Mesenchymal stem cell (in vitro differentiated cells and primary cell): ENCODE measurements around the gene MTG1.
A peak's percentile ranks its signal among the peaks of the same experiment; 100 is the strongest.

Experiments
- DNase-seq: peaks from one replicate; pipeline ENCODE4 v3.0.0-alpha.2; 2013
- H2AFZ ChIP-seq: one replicate; pipeline ENCODE4 v1.6.1; 2013; ENCODE audit warnings: low read depth, mild to moderate bottlenecking, control low read depth, inconsistent platforms, low read length, moderate library complexity
- H2AK5ac ChIP-seq: 2 replicates; pipeline ENCODE4 v1.6.1; 2013; ENCODE audit warnings: low read length, moderate library complexity, mild to moderate bottlenecking, inconsistent platforms; ENCODE audit not compliant: severe bottlenecking
- H2BK120ac ChIP-seq: one replicate; pipeline ENCODE4 v1.6.1; 2013; ENCODE audit warnings: low read depth, mild to moderate bottlenecking, inconsistent platforms, low read length, moderate library complexity
- H2BK12ac ChIP-seq, 2 experiments: one replicate each; pipeline ENCODE4 v1.6.1; 2013; ENCODE audit warnings: inconsistent platforms in 2 of 2, low read length in 2 of 2, mild to moderate bottlenecking in 2 of 2, moderate library complexity in 2 of 2, control low read depth in 1 of 2
- H2BK15ac ChIP-seq: one replicate; pipeline ENCODE4 v1.6.1; 2013; ENCODE audit warnings: mild to moderate bottlenecking, low read depth, inconsistent platforms; ENCODE audit not compliant: poor library complexity, severe bottlenecking
- H2BK5ac ChIP-seq: 2 replicates; pipeline ENCODE4 v1.6.1; 2013; ENCODE audit warnings: low read depth, mild to moderate bottlenecking, low read length, control low read depth, inconsistent platforms; ENCODE audit not compliant: poor library complexity, severe bottlenecking
- H3K14ac ChIP-seq, 2 experiments: one replicate each; pipeline ENCODE4 v1.6.1; 2013; ENCODE audit warnings: inconsistent platforms in 2 of 2, low read length in 2 of 2, control low read depth in 1 of 2, mild to moderate bottlenecking in 1 of 2, moderate library complexity in 1 of 2
- H3K18ac ChIP-seq, 2 experiments: one replicate each; pipeline ENCODE4 v1.6.1; 2013; ENCODE audit warnings: inconsistent platforms in 2 of 2, low read length in 2 of 2, control low read depth in 1 of 2, low read depth in 1 of 2, mild to moderate bottlenecking in 1 of 2
- H3K23ac ChIP-seq, 2 experiments: one replicate each; pipeline ENCODE4 v1.6.1; 2013; ENCODE audit warnings: inconsistent platforms in 2 of 2, low read length in 2 of 2, mild to moderate bottlenecking in 2 of 2, moderate library complexity in 2 of 2, control low read depth in 1 of 2
- H3K27ac ChIP-seq: 2 replicates; pipeline ENCODE4 v1.5.1; 2013; ENCODE audit warnings: mild to moderate bottlenecking, moderate library complexity, low read length, control low read depth, inconsistent platforms; ENCODE audit not compliant: poor library complexity, severe bottlenecking
- H3K27me3 ChIP-seq, 2 experiments: 2 replicates each; pipeline versions ENCODE4 v1.6.1 to v1.7.0; 2013; ENCODE audit warnings: low read length in 2 of 2, mild to moderate bottlenecking in 2 of 2, moderate library complexity in 2 of 2, control low read depth in 1 of 2, inconsistent platforms in 1 of 2; ENCODE audit not compliant: control insufficient read depth in 1 of 2, insufficient read depth in 1 of 2
- H3K36me3 ChIP-seq, 2 experiments: 2 replicates each; pipeline versions ENCODE4 v1.6.1 to v1.7.0; 2013; ENCODE audit warnings: low read length in 2 of 2, control low read depth in 1 of 2, inconsistent platforms in 1 of 2, low read depth in 1 of 2, mild to moderate bottlenecking in 1 of 2; ENCODE audit not compliant: insufficient read depth in 2 of 2, control insufficient read depth in 1 of 2
- H3K4ac ChIP-seq, 2 experiments: one replicate each; pipeline ENCODE4 v1.6.1; 2013; ENCODE audit warnings: inconsistent platforms in 2 of 2, low read length in 2 of 2, mild to moderate bottlenecking in 2 of 2, moderate library complexity in 2 of 2, control low read depth in 1 of 2, low read depth in 1 of 2
- H3K4me1 ChIP-seq: 2 replicates; pipeline ENCODE4 v1.6.1; 2013; ENCODE audit warnings: low read depth, low read length, control low read depth; ENCODE audit not compliant: control insufficient read depth, insufficient read depth
- H3K4me2 ChIP-seq: 2 replicates; pipeline ENCODE4 v1.6.1; 2013; ENCODE audit warnings: low read length, mild to moderate bottlenecking, inconsistent platforms; ENCODE audit not compliant: poor library complexity, severe bottlenecking
- H3K4me3 ChIP-seq, 2 experiments: 2 replicates each; pipeline versions ENCODE4 v1.5.1 to v1.7.0; 2013; ENCODE audit warnings: low read length in 2 of 2, mild to moderate bottlenecking in 2 of 2, control low read depth in 1 of 2, low read depth in 1 of 2; ENCODE audit not compliant: insufficient read depth in 1 of 2
- H3K79me1 ChIP-seq: replicated peaks from 2 replicates; pipeline ENCODE4 v1.6.1; 2013; ENCODE audit warnings: mild to moderate bottlenecking, control low read depth, low read length, inconsistent platforms; ENCODE audit not compliant: poor library complexity, severe bottlenecking
- H3K9ac ChIP-seq: 2 replicates; pipeline ENCODE4 v1.7.0; 2013; ENCODE audit warnings: mild to moderate bottlenecking, low read length, moderate library complexity
- H3K9me3 ChIP-seq: 2 replicates; pipeline ENCODE4 v1.7.0; 2013; ENCODE audit warnings: mild to moderate bottlenecking, low read length; ENCODE audit not compliant: control insufficient read depth
- H4K8ac ChIP-seq: one replicate; pipeline ENCODE4 v1.6.1; 2013; ENCODE audit warnings: inconsistent platforms, mild to moderate bottlenecking, low read length, moderate library complexity
- H4K91ac ChIP-seq: one replicate; pipeline ENCODE4 v1.6.1; 2013; ENCODE audit warnings: mild to moderate bottlenecking, low read length, inconsistent platforms
- WGBS: methylation state at CpG from one replicate; pipeline ENCODE4 v1.1.7; 2013; ENCODE audit warnings: mixed read lengths; 5-methylcytosine and 5-hydroxymethylcytosine counted together

The MTG1 gene

DNA sequence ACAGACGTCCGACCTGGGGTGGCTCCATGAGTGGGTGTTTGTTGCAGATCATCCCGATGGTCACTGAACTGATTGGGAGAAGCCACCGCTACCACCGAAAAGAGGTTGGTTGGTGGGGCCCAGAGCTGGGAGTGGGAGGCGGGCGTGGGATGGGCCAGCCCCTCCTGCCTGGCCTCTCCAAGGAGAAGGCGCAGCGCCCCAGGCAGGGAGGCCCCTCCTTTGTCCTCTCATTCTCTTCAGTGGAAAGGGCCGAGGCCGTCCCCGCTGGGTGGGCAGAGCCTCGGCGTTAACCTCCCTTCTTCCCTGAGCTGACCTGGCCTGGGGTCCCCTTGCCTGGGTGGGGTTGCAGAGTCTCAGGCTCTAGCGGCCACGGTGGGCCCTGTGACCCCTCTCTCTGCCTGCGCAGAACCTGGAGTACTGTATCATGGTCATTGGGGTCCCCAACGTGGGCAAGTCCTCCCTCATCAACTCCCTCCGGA is 5.2 kb downstream of the MTG1 start:
- Histone ChIP-seq H2BK15ac (no peak overlapping the region), H2BK5ac (no peak overlapping the region), H4K8ac (no peak overlapping the region), H3K36me3 (peaks cover 63 to 70% of the 10 kb centered on the region in 2 experiments), H3K9ac (no peak overlapping the region), H3K79me1 (peaks cover 46% of the 10 kb centered on the region), H2AFZ (no peak overlapping the region), H2BK120ac (no peak overlapping the region), H3K27me3 (no peaks in the 10 kb centered on the region), H3K4ac (no peak overlapping the region), H3K4me3 (no peak overlapping the region), H3K14ac (no peak overlapping the region), H3K18ac (no peak overlapping the region), H3K9me3 (no peaks in the 10 kb centered on the region), H2AK5ac (no peak overlapping the region), H3K27ac (no peak overlapping the region), H3K23ac (no peak overlapping the region), H2BK12ac (no peak overlapping the region), H3K4me1 (peaks cover 23% of the 10 kb centered on the region), H4K91ac (no peak overlapping the region), H3K4me2 (no peak overlapping the region)
- 96% methylated on average over 19 of the region's 19 CpGs for WGBS
- DNase-seq, result no peak

DNA sequence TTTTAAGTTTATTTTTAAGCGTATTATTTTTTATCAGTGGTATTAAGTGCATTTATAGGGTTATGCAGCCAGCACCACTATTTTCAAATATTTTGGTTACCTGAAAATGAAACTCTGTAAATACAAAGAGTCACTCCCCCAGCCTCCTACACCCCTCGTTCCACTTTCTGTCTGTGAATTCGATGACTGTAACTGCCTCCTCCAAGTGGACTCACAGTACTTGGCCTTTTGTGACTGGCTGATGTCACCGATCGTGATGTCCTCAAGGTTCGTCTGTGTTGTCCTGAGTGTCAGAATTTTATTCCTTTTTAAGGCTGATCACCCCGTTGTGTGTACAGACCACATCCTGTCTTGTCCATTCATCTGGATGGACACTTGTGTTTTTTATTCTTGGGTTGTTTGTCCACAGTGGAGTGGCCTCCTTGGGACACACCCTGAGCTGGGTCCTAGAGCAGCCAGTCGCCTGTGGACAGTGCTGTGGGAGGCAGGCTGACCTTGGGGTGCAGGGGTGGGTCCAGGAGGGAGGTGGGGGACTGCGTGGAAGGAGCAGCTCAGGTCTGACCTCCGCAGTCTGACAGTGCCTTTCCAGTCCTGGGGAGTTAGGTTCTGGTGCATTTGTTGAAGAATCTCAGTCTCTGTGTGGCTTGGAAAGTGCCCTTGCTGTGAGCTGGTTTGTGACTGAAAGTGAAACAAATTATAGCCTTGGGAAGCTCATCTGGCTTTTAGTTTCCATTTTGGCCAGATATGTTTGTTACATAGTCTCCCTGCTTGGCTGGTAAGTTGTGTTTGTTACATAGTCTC is 6.9 kb downstream of the MTG1 start:
- H3K4ac ChIP-seq, result no peak overlapping the region
- H3K27ac ChIP-seq, result no peak overlapping the region
- DNase-seq, result peak; percentile 25
- H2BK12ac ChIP-seq, result no peak overlapping the region
- H3K4me3 ChIP-seq, result no peak overlapping the region
- no peak overlapping the region for H2BK120ac ChIP-seq
- H3K27me3 ChIP-seq, result no peaks in the 10 kb centered on the region
- peaks cover 18% of the 10 kb centered on the region for H3K4me1 ChIP-seq
- peaks cover 63 to 85% of the 10 kb centered on the region in 2 experiments for H3K36me3 ChIP-seq
- H3K18ac ChIP-seq, result no peak overlapping the region
- WGBS, result 94% methylated on average over 9 of the region's 10 CpGs
- no peak overlapping the region for H2AFZ ChIP-seq
- H3K9ac ChIP-seq, result no peak overlapping the region
- no peak overlapping the region for H2AK5ac ChIP-seq
- no peak overlapping the region for H3K23ac ChIP-seq
- no peaks in the 10 kb centered on the region for H3K9me3 ChIP-seq
- no peak overlapping the region for H4K91ac ChIP-seq
- no peak overlapping the region for H2BK15ac ChIP-seq
- H3K79me1 ChIP-seq, result peaks cover 42% of the 10 kb centered on the region
- H3K14ac ChIP-seq, result no peak overlapping the region
- no peak overlapping the region for H3K4me2 ChIP-seq
- no peak overlapping the region for H2BK5ac ChIP-seq
- H4K8ac ChIP-seq, result no peak overlapping the region

DNA sequence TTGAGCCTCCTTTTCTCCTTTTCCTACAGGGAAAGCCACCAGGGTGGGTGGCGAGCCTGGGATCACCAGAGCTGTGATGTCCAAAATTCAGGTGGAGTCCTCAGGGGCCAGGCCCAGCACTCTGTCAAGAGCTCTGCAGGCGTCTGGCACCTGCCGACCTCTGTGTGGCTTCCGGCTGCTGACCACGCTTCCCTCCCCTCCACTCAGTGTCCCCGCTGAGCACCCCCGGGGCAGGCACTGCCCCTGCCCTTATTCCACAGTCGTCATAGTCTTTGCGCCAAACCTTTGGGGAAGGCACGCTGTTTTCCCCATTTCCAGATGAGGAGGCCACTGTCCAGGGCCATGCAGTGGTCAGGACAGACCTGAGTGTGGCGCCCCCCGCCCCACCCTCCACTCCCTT is 7.5 kb downstream of the MTG1 start:
- H3K4me3 ChIP-seq, result no peak overlapping the region
- H2BK15ac ChIP-seq, result no peak overlapping the region

DNA sequence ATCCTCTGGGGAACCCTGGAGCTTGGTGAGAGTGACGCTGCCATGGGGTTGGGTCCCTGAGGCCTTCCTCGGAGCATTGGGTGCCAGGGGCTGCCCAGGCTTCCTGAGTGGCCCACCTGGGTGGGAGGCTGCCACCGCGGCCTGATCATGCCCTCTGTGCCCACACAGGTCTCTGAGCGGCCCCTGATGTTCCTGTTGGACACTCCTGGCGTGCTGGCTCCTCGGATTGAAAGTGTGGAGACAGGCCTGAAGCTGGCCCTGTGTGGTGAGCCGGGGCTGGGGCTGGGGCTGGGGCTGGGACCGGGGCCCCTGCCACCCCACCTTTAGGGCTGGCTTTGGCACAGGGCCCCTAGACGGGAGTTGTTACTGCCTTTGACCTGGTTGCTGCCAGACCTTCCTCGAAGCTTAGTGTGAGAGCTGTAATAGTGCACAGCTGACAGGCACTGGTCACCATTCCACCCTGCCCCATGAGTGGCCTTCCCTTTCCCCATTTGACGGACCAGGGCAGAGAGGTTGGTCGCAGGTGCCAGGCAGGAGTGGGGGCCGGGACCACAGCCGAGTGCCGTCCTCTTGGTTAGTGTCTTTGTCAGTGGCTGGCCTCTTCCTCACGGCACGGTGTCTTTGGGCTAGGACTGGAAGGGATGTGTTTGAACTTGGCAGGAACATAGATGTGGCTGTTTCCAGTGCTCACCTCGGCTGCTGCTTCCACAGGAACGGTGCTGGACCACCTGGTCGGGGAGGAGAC is 8.2 kb downstream of the MTG1 start:
- no peak overlapping the region for H4K91ac ChIP-seq
- H2BK15ac ChIP-seq, result no peak overlapping the region
- no peak overlapping the region for H2BK120ac ChIP-seq
- H3K36me3 ChIP-seq, result peaks cover 54 to 83% of the 10 kb centered on the region in 2 experiments
- H3K79me1 ChIP-seq, result peaks cover 38% of the 10 kb centered on the region
- no peak overlapping the region for H3K18ac ChIP-seq
- over 99% methylated on average over 15 of the region's 21 CpGs for WGBS
- no peak overlapping the region for H2AK5ac ChIP-seq
- no peak overlapping the region for H3K9ac ChIP-seq
- no peaks in the 10 kb centered on the region for H3K9me3 ChIP-seq
- no peak overlapping the region for H2AFZ ChIP-seq
- H3K4ac ChIP-seq, result no peak overlapping the region
- H3K27me3 ChIP-seq, result no peaks in the 10 kb centered on the region
- no peak overlapping the region for H3K27ac ChIP-seq
- DNase-seq, result no peak
- H3K4me1 ChIP-seq, result peaks cover 16% of the 10 kb centered on the region
- H3K23ac ChIP-seq, result no peak overlapping the region
- no peak overlapping the region for H3K4me2 ChIP-seq
- no peak overlapping the region for H3K4me3 ChIP-seq
- H2BK12ac ChIP-seq, result no peak overlapping the region
- H4K8ac ChIP-seq, result no peak overlapping the region
- H3K14ac ChIP-seq, result no peak overlapping the region
- H2BK5ac ChIP-seq, result no peak overlapping the region

More for the DNA sequence above, 7.5 kb downstream of the MTG1 start:
- H3K4me1 ChIP-seq, result peaks cover 16% of the 10 kb centered on the region
- H2BK120ac ChIP-seq, result no peak overlapping the region
- no peak overlapping the region for H3K27ac ChIP-seq
- no peaks in the 10 kb centered on the region for H3K27me3 ChIP-seq
- no peak overlapping the region for H4K91ac ChIP-seq
- H2BK12ac ChIP-seq, result no peak overlapping the region
- no peak overlapping the region for H2AFZ ChIP-seq
- H3K23ac ChIP-seq, result no peak overlapping the region
- no peak overlapping the region for H3K4me2 ChIP-seq
- DNase-seq, result no peak
- H3K4ac ChIP-seq, result no peak overlapping the region
- H3K14ac ChIP-seq, result no peak overlapping the region
- H2AK5ac ChIP-seq, result no peak overlapping the region
- WGBS, result 95% methylated on average over 10 of the region's 12 CpGs
- H3K79me1 ChIP-seq, result peaks cover 38% of the 10 kb centered on the region
- H3K9ac ChIP-seq, result no peak overlapping the region
- H4K8ac ChIP-seq, result no peak overlapping the region
- H2BK5ac ChIP-seq, result no peak overlapping the region
- no peaks in the 10 kb centered on the region for H3K9me3 ChIP-seq
- H3K36me3 ChIP-seq, result peaks cover 60 to 81% of the 10 kb centered on the region in 2 experiments
- H3K18ac ChIP-seq, result no peak overlapping the region
